GM18858 (cell line): Measurements from ENCODE around the gene NCOA1.

Experiments
- ATAC-seq: cut with Tn5 transposase; IDR thresholded peaks from one replicate; pipeline ENCODE4 v1.9.1; 2021; ENCODE audit not compliant: unreplicated experiment

The NCOA1 gene

DNA sequence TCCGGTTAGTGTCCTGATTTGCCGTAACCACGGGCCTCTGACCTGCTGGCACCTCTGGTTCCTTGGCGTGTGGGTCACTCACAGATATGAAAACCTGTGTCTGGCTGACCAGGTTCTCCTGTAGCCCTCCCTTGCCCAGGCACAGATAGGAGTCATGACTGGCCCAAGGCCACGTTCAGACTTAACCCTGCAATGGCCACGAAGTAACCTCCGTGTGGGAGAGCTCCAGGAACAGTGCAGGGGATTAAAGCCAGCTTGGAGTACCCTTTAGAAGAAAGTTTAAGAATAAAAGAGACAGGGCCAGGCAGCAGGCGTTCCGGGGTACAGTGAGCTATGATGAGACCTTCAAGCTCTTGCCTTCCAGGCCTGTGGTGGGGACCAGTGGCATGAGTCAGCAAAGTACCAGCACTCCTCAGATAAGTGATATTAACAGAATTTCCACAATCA is 327.7 kb downstream of the NCOA1 start:
- ATAC-seq, result no peak

- ATAC-seq, result no peak
Observed at GRCh38 chr2:24819442-24820174, 328.6 kb downstream of the NCOA1 start.

DNA sequence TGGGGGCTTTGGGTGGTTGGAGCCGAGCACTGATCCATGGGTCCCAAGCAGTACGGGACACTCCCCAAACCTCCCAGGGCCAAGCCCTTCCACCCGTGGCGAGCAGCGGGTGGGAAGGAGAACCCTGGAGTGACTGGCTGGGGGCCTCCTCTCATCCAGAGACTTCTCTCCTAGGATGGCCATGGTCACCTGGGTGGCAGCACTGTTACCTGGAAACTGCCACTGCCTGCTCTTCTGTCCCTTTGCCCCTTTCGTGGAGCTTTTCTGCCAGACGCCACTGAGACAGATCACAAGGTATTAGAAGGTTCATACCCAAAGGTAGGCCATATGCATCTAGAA is 329.1 kb downstream of the NCOA1 start:
- no peak for ATAC-seq
